Neural cell (in vitro differentiated cells): ENCODE results near the gene KIRREL3. TPM values are rescaled to one million over a fixed set of nuclear protein-coding genes. Genes with fewer than 3 reads are reported as not detected.

Experiments
- H2AFZ ChIP-seq: fragments of 200-600, 300-800 bp; sonication (generic), shearing (Covaris generic); 2 replicates; pipeline ENCODE4 v1.6.0; 2014; ENCODE audit warnings: low read depth, mild to moderate bottlenecking, antibody characterized with exemption, low read length, moderate library complexity
- H3F3A ChIP-seq: fragments of 200-600 bp; shearing (Covaris generic); 2 replicates; pipeline ENCODE4 v1.6.1; 2016; ENCODE audit warnings: mild to moderate bottlenecking, moderate library complexity, mixed read lengths, antibody characterized with exemption, low read length; ENCODE audit not compliant: insufficient read depth, poor library complexity, severe bottlenecking
- H3K27ac ChIP-seq: fragments of 200-600, 300-800 bp; sonication (generic), shearing (Covaris generic); 2 replicates; pipeline ENCODE4 v1.5.1; 2014; ENCODE audit warnings: mild to moderate bottlenecking, low read length, moderate library complexity
- H3K27me3 ChIP-seq: fragments of 300-800, 200-600 bp; sonication (generic), shearing (Covaris generic); 2 replicates; pipeline ENCODE4 v1.6.0; 2014; ENCODE audit warnings: mild to moderate bottlenecking, low read depth, low read length, moderate library complexity; ENCODE audit not compliant: insufficient read depth
- H3K36me3 ChIP-seq: fragments of 300-800, 200-600 bp; sonication (generic), shearing (Covaris generic); 2 replicates; pipeline ENCODE4 v1.5.1; 2014; ENCODE audit warnings: mild to moderate bottlenecking, antibody characterized with exemption, low read length, moderate library complexity; ENCODE audit not compliant: insufficient read depth
- H3K4me2 ChIP-seq: fragments of 300-800, 200-600 bp; sonication (generic), shearing (Covaris generic); 2 replicates; pipeline ENCODE4 v1.6.0; 2014; ENCODE audit warnings: mild to moderate bottlenecking, low read length
- H3K4me3 ChIP-seq: fragments of 300-800, 200-600 bp; sonication (generic), shearing (Covaris generic); 2 replicates; pipeline ENCODE4 v1.5.1; 2014; ENCODE audit warnings: mild to moderate bottlenecking, low read length, moderate library complexity
- H3K79me2 ChIP-seq: fragments of 200-600 bp; shearing (Covaris generic); replicated peaks from 2 replicates; pipeline ENCODE4 v1.6.0; 2014; ENCODE audit warnings: mild to moderate bottlenecking, low read length, moderate library complexity; ENCODE audit not compliant: insufficient read depth
- H3K9ac ChIP-seq: fragments of 300-800, 200-600 bp; sonication (generic), shearing (Covaris generic); 2 replicates; pipeline ENCODE4 v1.6.1; 2016; ENCODE audit warnings: mild to moderate bottlenecking, low read length, mixed read lengths
- H3K9me2 ChIP-seq: fragments of 200-600 bp; shearing (Covaris generic); 2 replicates; pipeline ENCODE4 v1.6.1; 2016; ENCODE audit warnings: mild to moderate bottlenecking, low read length, mixed read lengths; ENCODE audit not compliant: insufficient read depth
- H3K9me3 ChIP-seq: fragments of 200-600, 300-800 bp; sonication (generic), shearing (Covaris generic); 2 replicates; pipeline ENCODE4 v1.6.1; 2016; ENCODE audit warnings: mild to moderate bottlenecking, mixed run types, low read length, moderate library complexity, mixed read lengths
- H4K20me1 ChIP-seq: fragments of 200-600 bp; shearing (Covaris generic); 2 replicates; pipeline ENCODE4 v1.6.1; 2016; ENCODE audit warnings: mild to moderate bottlenecking, mixed run types; ENCODE audit not compliant: insufficient read depth
- CTCF ChIP-seq: fragments of 450-650 bp; IDR thresholded peaks from 2 replicates; pipeline ENCODE4 v1.5.1; 2014; ENCODE audit warnings: antibody characterized with exemption, mild to moderate bottlenecking, moderate library complexity; ENCODE audit not compliant: poor library complexity, severe bottlenecking
- EP300 ChIP-seq: fragments of 450-650 bp; conservative IDR thresholded peaks from 2 replicates; pipeline ENCODE4 v1.6.1; 2014; ENCODE audit warnings: antibody characterized with exemption, mild to moderate bottlenecking, moderate library complexity; ENCODE audit not compliant: poor library complexity, severe bottlenecking
- EZH2 ChIP-seq: fragments of 200-600, 300-800 bp; shearing (Covaris generic), sonication (generic); IDR thresholded peaks from 2 replicates; pipeline ENCODE4 v1.6.1; 2014; ENCODE audit warnings: antibody characterized with exemption, low read length, borderline replicate concordance, mild to moderate bottlenecking; ENCODE audit not compliant: insufficient read depth, poor library complexity, severe bottlenecking
- MXI1 ChIP-seq: fragments of 450-650 bp; conservative IDR thresholded peaks from 2 replicates; pipeline ENCODE4 v1.6.1; 2014; ENCODE audit warnings: antibody characterized with exemption, mild to moderate bottlenecking; ENCODE audit not compliant: poor library complexity, severe bottlenecking
- POLR2AphosphoS5 ChIP-seq: IDR thresholded peaks from 2 replicates; pipeline ENCODE4 v1.6.1; 2012
- RAD21 ChIP-seq: fragments of 450-650 bp; conservative IDR thresholded peaks from 2 replicates; pipeline ENCODE4 v1.6.1; 2014; ENCODE audit warnings: antibody characterized with exemption, mild to moderate bottlenecking, moderate library complexity
- REST ChIP-seq: IDR thresholded peaks from 2 replicates; pipeline ENCODE4 v1.6.1; 2012; ENCODE audit warnings: borderline replicate concordance
- SMC3 ChIP-seq: fragments of 450-650 bp; conservative IDR thresholded peaks from 2 replicates; pipeline ENCODE4 v1.6.1; 2014; ENCODE audit warnings: antibody characterized with exemption, mild to moderate bottlenecking, moderate library complexity; ENCODE audit not compliant: poor library complexity
- TAF1 ChIP-seq: IDR thresholded peaks from 2 replicates; pipeline ENCODE4 v1.6.1; 2012; ENCODE audit warnings: low read depth
- polyA plus RNA-seq: library from polyadenylated mRNA; depleted of rRNA; stranded (reverse); fragments of >200 nt; gene quantifications from 2 replicates; pipeline ENCODE4 v1.2.3, GENCODE V29; 2014

Gene KIRREL3
- polyA plus RNA-seq, 1 donor from 2014 or later: 23.8 TPM

DNA sequence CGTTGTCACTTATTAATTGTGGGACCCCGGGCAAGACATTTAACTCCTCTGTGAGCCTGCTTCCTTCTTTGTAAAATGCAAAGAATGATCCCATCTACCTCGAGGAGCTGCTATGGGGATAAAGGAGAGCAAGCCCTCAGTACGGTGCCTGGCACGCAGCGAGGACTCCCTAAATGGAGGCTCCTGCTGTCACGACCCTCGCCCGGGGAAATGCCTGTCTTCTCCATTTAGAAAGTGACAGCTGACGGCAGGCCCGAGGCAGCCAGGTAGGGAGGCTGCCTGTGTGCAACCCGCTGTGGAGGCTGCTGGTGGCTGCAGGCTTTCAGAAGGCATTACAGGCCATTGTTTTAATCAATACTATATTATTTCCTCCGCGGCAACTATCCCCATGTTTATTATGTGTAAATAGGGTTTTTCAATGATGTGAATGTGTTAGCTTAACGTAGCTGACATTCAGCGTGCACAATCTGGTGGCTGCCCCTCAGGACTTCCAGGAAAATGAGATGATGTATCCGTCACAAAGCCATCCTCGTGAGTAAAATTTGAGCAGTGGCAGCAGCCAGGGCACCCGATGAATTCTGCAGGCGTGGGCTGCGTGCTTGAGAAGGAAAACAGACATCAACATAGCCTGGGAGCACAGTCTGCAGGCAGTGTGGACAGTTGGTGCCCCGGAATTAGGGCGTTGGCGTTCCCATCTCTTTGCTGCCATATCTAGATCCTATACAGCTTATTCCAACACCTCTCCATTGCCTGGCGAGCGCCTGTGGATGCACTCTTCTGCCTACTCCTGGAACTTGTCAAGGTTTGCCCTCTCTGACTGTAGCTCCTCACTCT lies 416.8 kb downstream of the KIRREL3 start:
- Histone ChIP-seq H4K20me1 (no peaks in the 10 kb centered on the region), H2AFZ (no peak overlapping the region), H3K79me2 (no peaks in the 10 kb centered on the region), H3K36me3 (no peaks in the 10 kb centered on the region), H3K4me2 (no peak overlapping the region), H3K27ac (no peak overlapping the region), H3K4me3 (no peak overlapping the region), H3K9me3 (no peaks in the 10 kb centered on the region), H3K9me2 (no peaks in the 10 kb centered on the region), H3K27me3 (no peaks in the 10 kb centered on the region), H3K9ac (no peak overlapping the region), H3F3A (no peaks in the 10 kb centered on the region)
- TF ChIP-seq EZH2 (no peak), POLR2AphosphoS5 (no peak), TAF1 (no peak), REST (no peak), SMC3 (no peak), EP300 (no peak), RAD21 (no peak), MXI1 (no peak), CTCF (no peak)

DNA sequence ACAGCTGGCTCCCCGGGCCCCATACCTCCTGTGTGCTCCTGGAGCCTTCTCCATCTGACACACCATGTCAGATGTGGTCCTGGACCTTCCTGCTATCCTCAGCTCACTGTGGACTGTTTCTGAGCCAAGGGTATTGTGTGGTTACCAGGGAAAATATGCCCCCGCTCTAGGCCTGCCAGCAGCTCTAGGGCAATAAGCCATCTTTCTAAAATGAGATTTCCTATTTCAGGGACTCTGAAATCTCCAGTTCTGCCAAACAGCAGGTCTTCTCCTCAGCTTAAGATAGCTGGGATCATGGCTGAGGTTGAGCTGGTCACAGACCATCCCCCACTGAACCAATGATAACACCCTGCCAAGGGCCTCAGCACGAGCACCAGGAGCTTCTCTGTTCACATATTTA lies 417.5 kb downstream of the KIRREL3 start:
- no peak overlapping the region for H3K27ac ChIP-seq
- no peak overlapping the region for H3K9ac ChIP-seq
- H3K36me3 ChIP-seq: no peaks in the 10 kb centered on the region
- H3F3A ChIP-seq: no peaks in the 10 kb centered on the region
- no peaks in the 10 kb centered on the region for H4K20me1 ChIP-seq
- no peaks in the 10 kb centered on the region for H3K9me3 ChIP-seq
- H2AFZ ChIP-seq: no peak overlapping the region
- H3K27me3 ChIP-seq: no peaks in the 10 kb centered on the region
- no peak overlapping the region for H3K4me2 ChIP-seq
- TF ChIP-seq REST: no peak
- no peaks in the 10 kb centered on the region for H3K9me2 ChIP-seq
- no peak overlapping the region for H3K4me3 ChIP-seq
- no peaks in the 10 kb centered on the region for H3K79me2 ChIP-seq
